ENCODE data around the gene SMLR1. TPM values are rescaled to one million over a fixed set of nuclear protein-coding genes. Genes with fewer than 3 reads are reported as not detected.

Gene SMLR1
- total RNA-seq, 1 donor from 2014 or later, result not detected

DNA sequence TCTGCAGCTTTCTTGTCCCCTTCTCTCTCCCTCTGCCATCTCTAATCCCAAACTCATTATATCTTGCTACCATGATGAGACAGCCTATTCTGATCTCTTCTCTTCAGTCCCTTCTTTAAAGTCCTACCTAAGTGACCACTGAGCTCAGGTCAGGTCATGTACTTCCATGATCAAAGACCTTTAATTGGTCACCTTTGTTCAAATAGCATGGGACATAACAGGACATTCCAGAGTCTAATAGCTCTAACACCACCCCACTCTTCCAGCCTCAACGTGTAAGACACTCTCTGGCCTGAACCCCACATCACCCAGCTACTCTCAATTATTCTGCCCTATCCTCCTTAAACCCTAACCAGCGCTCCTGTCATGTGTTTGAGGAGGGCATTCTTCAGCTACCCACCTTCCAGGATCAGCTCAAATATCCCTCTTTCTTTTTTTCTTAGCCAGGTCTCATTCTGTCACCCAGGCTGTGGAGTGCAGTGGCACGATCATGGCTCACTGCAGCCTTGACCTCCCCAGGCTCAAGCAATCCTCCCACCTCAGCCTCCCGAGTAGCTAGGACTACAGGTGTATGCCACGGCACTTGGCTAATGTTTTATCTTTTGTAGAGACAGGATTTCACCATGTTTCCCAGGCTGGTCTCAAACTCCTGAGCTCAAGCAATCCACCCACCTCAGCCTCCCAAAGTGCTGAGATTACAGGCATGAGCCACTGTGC, 2.1 kb upstream of the SMLR1 start:
- Histone ChIP-seq H3K27ac (ENCODE audit: low read depth, low read length) (no peak overlapping the region), H3K36me3 (ENCODE audit: control insufficient read depth in 3 of 3, insufficient read depth in 3 of 3, low read length in 3 of 3) (no peaks in the 10 kb centered on the region), H3K9me3 (ENCODE audit: control insufficient read depth in 3 of 3, low read length in 3 of 3) (no peaks in the 10 kb centered on the region), H3K27me3 (ENCODE audit: control insufficient read depth in 3 of 3, insufficient read depth in 3 of 3, low read length in 3 of 3) (no peaks in the 10 kb centered on the region), H3K4me1 (ENCODE audit: control insufficient read depth in 3 of 3, insufficient read depth in 3 of 3, low read length in 3 of 3) (no peaks in the 10 kb centered on the region), H3K4me3 (ENCODE audit: low read length in 3 of 3) (no peak overlapping the region), H3K9ac (ENCODE audit: low read depth in 1 of 3, low read length in 3 of 3) (no peak overlapping the region)

DNA sequence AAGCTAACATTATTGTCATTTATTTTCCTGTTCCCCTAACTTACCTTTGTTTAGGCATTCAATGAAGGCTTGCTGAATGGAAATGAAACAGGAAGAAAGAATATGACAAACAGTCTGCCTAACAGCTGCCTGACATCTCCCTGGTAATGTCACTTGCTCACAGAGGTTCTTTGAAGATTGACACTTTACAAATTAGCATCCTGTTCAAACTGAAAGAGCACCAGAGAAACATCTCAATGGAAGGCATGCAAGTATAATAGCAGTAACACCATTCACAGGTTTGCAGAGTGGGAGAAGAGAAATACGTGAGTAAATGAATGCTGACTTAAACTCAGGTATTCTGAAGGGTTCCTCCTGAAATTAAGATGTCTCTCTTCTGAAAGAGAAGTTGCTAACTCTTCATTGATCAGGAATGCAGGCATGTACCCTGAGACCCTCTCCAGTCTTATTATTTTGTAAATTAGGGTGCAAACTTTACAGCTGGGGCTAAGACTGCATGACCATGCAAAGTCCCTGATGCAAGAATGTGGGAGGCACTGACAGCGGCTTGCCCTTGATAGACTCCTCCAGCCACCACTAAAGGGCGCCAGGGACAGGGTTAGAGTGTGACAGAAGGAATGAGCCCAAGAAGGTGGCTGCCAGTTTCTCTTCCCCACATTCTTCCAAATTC, 1.3 kb upstream of the SMLR1 start:
- no peaks in the 10 kb centered on the region for H3K27me3 ChIP-seq (ENCODE audit: control insufficient read depth in 3 of 3, insufficient read depth in 3 of 3, low read length in 3 of 3)
- H3K4me3 ChIP-seq (ENCODE audit: low read length in 3 of 3), result no peak overlapping the region
- no peaks in the 10 kb centered on the region for H3K36me3 ChIP-seq (ENCODE audit: control insufficient read depth in 3 of 3, insufficient read depth in 3 of 3, low read length in 3 of 3)
- no peak overlapping the region for H3K9ac ChIP-seq (ENCODE audit: low read depth in 1 of 3, low read length in 3 of 3)
- H3K9me3 ChIP-seq (ENCODE audit: control insufficient read depth in 3 of 3, low read length in 3 of 3), result no peaks in the 10 kb centered on the region
- H3K4me1 ChIP-seq (ENCODE audit: control insufficient read depth in 3 of 3, insufficient read depth in 3 of 3, low read length in 3 of 3), result no peaks in the 10 kb centered on the region
- H3K27ac ChIP-seq (ENCODE audit: low read depth, low read length), result no peak overlapping the region

DNA sequence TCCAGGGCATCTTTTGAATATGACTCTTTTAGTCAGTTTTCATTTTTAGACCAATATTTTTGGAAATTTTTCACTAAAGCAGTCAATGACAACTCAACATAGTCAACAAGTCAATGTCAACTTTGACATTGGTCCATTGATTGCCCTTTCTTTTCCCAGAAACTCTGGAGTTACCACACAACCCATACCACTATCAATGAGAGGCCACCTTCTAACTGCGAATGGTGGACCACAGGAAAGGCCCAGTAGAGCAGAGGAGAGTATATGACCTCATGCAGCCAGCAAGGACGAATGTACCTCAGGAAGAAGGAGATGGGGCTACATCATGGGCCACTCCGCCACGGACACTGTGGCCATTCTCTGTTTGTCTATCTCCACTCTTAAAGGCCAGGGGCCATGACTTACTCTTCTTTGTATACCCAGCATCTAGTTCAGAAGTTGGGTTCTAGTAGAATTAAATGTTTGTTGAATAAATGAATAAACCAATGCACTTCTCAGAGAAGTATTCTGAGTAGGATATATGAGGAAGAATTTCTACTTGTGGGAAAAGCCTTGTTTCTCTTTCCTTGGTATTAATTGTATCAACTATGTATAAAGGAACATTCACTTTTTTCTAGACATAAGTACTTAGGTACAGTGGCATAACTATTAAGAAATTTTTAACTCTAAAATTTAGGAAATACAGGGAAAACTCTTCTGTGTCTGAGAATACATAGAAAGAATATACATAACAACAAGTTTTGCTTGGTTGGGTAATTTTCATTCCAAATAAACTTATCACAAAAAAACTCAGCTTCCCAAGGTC, 562 bp upstream of the SMLR1 start:
- no peaks in the 10 kb centered on the region for H3K9me3 ChIP-seq (ENCODE audit: control insufficient read depth in 3 of 3, low read length in 3 of 3)
- no peaks in the 10 kb centered on the region for H3K36me3 ChIP-seq (ENCODE audit: control insufficient read depth in 3 of 3, insufficient read depth in 3 of 3, low read length in 3 of 3)
- H3K4me3 ChIP-seq (ENCODE audit: low read length in 3 of 3), result no peak overlapping the region
- no peak overlapping the region for H3K27ac ChIP-seq (ENCODE audit: low read depth, low read length)
- no peaks in the 10 kb centered on the region for H3K4me1 ChIP-seq (ENCODE audit: control insufficient read depth in 3 of 3, insufficient read depth in 3 of 3, low read length in 3 of 3)
- no peaks in the 10 kb centered on the region for H3K27me3 ChIP-seq (ENCODE audit: control insufficient read depth in 3 of 3, insufficient read depth in 3 of 3, low read length in 3 of 3)
- no peak overlapping the region for H3K9ac ChIP-seq (ENCODE audit: low read depth in 1 of 3, low read length in 3 of 3)

DNA sequence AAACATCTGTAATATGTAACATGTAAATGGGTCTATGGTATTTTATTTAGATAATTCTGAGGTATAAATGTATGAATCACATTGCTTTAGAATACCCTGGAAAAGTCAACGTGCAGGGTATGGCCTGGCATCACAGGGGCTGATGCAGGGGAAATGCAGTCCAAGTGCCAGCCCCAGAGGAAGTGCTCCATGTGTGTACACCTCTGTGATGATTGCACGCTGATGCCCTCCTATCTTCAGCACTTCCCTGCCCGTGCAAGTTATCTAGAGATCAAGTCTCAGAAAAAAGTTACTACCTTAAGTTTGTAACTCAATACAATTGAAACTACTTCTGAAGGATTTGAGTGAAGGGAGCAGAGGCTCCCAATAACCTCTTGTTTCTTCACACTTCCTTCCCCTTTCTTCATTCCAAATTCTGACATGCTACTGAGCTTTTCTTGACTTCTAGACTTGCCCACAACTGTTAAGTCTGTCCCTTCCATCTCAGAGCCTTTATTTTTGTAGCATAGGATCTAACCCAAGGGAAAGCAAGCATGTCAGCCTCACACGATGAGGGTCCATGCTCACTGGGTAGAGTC, 2.2 kb downstream of the SMLR1 start:
- no peak overlapping the region for H3K27ac ChIP-seq (ENCODE audit: low read depth, low read length)
- no peaks in the 10 kb centered on the region for H3K4me1 ChIP-seq (ENCODE audit: control insufficient read depth in 3 of 3, insufficient read depth in 3 of 3, low read length in 3 of 3)
- no peaks in the 10 kb centered on the region for H3K36me3 ChIP-seq (ENCODE audit: control insufficient read depth in 3 of 3, insufficient read depth in 3 of 3, low read length in 3 of 3)
- no peak overlapping the region for H3K4me3 ChIP-seq (ENCODE audit: low read length in 3 of 3)
- H3K9me3 ChIP-seq (ENCODE audit: control insufficient read depth in 3 of 3, low read length in 3 of 3), result no peaks in the 10 kb centered on the region
- H3K9ac ChIP-seq (ENCODE audit: low read depth in 1 of 3, low read length in 3 of 3), result no peak overlapping the region
- H3K27me3 ChIP-seq (ENCODE audit: control insufficient read depth in 3 of 3, insufficient read depth in 3 of 3, low read length in 3 of 3), result no peaks in the 10 kb centered on the region

DNA sequence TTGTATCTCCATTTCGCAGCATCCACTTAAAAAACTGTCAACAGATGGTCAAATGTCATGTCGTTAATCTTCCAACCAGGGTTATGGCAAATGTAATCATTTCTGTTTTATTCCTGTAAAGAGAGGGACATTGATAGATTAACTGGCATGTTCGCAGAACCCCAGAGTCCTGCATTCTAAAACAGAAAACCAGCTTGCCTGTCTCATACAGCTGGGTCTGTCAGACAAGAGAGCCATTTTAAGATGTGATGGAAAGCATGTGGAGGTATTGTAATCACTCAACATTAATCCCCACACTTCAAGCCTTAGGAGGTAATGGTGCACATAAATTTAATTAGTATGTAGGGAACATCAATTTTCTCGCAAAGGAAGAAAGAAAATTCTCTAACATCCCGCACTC, 4.4 kb downstream of the SMLR1 start:
- Histone ChIP-seq H3K4me3 (ENCODE audit: low read length in 3 of 3) (no peak overlapping the region), H3K27me3 (ENCODE audit: control insufficient read depth in 3 of 3, insufficient read depth in 3 of 3, low read length in 3 of 3) (no peaks in the 10 kb centered on the region), H3K9me3 (ENCODE audit: control insufficient read depth in 3 of 3, low read length in 3 of 3) (no peaks in the 10 kb centered on the region), H3K4me1 (ENCODE audit: control insufficient read depth in 3 of 3, insufficient read depth in 3 of 3, low read length in 3 of 3) (no peaks in the 10 kb centered on the region), H3K36me3 (ENCODE audit: control insufficient read depth in 3 of 3, insufficient read depth in 3 of 3, low read length in 3 of 3) (no peaks in the 10 kb centered on the region), H3K27ac (ENCODE audit: low read depth, low read length) (no peak overlapping the region), H3K9ac (ENCODE audit: low read depth in 1 of 3, low read length in 3 of 3) (no peak overlapping the region)

DNA sequence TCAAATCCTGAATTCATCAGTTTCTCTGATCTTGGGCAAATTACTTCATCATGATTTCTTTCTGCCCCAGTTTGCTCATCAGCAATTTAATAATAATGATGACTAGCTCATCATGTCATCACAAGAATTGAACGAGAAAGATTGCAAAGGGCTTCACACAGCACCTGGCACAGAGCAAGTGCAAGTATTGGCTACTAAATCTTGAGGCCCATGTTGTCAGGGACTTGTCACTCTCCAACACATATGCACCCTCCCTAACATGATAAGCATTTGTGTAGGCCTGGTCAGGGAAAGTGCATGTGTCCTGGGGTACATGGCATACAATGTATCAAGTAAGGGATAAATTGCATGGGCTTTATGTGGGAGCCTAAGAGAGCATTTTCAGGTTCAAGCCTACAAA, 6.4 kb downstream of the SMLR1 start:
- Histone ChIP-seq H3K4me3 (ENCODE audit: low read length in 3 of 3) (no peak overlapping the region), H3K4me1 (ENCODE audit: control insufficient read depth in 3 of 3, insufficient read depth in 3 of 3, low read length in 3 of 3) (peaks cover 0 to 2% (median 0%) of the 10 kb centered on the region in 3 donors), H3K9me3 (ENCODE audit: control insufficient read depth in 3 of 3, low read length in 3 of 3) (no peaks in the 10 kb centered on the region), H3K36me3 (ENCODE audit: control insufficient read depth in 3 of 3, insufficient read depth in 3 of 3, low read length in 3 of 3) (no peaks in the 10 kb centered on the region), H3K27me3 (ENCODE audit: control insufficient read depth in 3 of 3, insufficient read depth in 3 of 3, low read length in 3 of 3) (no peaks in the 10 kb centered on the region), H3K9ac (ENCODE audit: low read depth in 1 of 3, low read length in 3 of 3) (no peak overlapping the region), H3K27ac (ENCODE audit: low read depth, low read length) (no peak overlapping the region)

DNA sequence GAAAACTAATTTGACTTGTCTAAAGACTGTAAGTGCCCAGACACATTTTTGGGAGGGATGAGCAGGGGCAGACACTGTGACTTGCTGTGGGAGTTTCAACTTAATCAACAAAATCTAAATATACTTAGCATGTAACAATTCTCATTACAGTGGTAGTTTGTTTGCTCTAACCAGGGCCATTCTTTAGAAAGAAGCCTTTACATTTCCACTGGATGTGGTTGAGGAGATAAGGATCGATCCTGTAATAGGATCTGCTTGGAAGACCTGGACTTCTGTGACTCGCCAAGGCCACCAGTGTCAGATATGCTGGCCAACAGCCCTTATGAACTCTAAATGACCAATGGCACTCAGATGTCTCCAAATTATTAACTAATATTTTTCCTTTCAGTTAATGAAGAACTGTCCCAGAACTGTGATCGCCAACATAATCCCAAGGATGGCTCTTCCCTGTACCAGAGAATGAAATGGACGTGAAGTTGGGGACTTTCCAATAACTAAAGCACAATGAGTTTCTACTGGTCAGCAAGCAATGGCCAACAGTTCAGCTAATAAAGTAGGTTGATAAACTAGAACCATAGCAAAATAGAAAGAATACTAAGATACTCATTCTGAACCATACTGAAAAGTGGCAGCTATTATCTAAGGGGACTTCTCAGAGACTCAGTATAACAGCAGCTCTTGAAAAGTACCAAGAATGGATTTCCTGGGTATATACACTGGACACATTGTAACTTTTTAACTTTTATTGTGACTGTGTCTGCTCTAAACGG, 7.5 kb downstream of the SMLR1 start:
- Histone ChIP-seq H3K36me3 (ENCODE audit: control insufficient read depth in 3 of 3, insufficient read depth in 3 of 3, low read length in 3 of 3) (peaks cover 0 to 1% (median 0%) of the 10 kb centered on the region in 3 donors), H3K4me3 (ENCODE audit: low read length in 3 of 3) (no peak overlapping the region), H3K9ac (ENCODE audit: low read depth in 1 of 3, low read length in 3 of 3) (no peak overlapping the region), H3K4me1 (ENCODE audit: control insufficient read depth in 3 of 3, insufficient read depth in 3 of 3, low read length in 3 of 3) (peaks cover 0 to 3% (median 0%) of the 10 kb centered on the region in 3 donors), H3K27me3 (ENCODE audit: control insufficient read depth in 3 of 3, insufficient read depth in 3 of 3, low read length in 3 of 3) (no peaks in the 10 kb centered on the region), H3K27ac (ENCODE audit: low read depth, low read length) (no peak overlapping the region), H3K9me3 (ENCODE audit: control insufficient read depth in 3 of 3, low read length in 3 of 3) (no peaks in the 10 kb centered on the region)

DNA sequence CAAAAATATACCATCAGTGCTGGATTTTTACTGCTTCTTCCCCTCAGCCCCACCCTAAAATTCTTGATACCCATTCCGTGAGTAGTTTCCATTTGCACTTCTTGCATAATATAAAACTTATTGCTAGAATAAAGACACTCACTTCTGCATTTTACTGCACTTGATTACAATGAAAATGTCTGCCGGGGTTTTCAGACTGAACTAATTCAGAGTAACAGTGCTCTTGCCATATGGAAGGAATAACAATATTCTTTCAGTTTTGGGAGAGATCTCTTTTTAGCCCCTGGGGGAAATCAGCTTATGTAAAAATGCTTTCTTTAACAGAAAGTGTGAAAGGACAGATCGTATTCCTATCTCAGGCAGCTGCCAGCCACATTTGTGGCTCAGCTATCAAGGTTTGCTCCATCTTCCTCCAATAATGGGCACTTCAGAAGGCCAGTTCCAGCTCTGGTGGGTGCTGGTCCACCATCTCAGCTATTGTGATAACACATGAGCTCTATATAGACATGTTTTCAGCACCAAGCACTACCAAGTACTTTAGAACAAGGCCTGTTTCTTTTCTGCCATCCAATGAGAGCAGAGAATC, 8.9 kb downstream of the SMLR1 start:
- H3K36me3 ChIP-seq (ENCODE audit: control insufficient read depth in 3 of 3, insufficient read depth in 3 of 3, low read length in 3 of 3), result peaks cover 0 to 2% (median 0%) of the 10 kb centered on the region in 3 donors
- no peaks in the 10 kb centered on the region for H3K9me3 ChIP-seq (ENCODE audit: control insufficient read depth in 3 of 3, low read length in 3 of 3)
- no peak overlapping the region for H3K9ac ChIP-seq (ENCODE audit: low read depth in 1 of 3, low read length in 3 of 3)
- no peaks in the 10 kb centered on the region for H3K27me3 ChIP-seq (ENCODE audit: control insufficient read depth in 3 of 3, insufficient read depth in 3 of 3, low read length in 3 of 3)
- peaks cover 0 to 3% (median 0%) of the 10 kb centered on the region in 3 donors for H3K4me1 ChIP-seq (ENCODE audit: control insufficient read depth in 3 of 3, insufficient read depth in 3 of 3, low read length in 3 of 3)
- no peak overlapping the region for H3K4me3 ChIP-seq (ENCODE audit: low read length in 3 of 3)
- no peak overlapping the region for H3K27ac ChIP-seq (ENCODE audit: low read depth, low read length)

DNA sequence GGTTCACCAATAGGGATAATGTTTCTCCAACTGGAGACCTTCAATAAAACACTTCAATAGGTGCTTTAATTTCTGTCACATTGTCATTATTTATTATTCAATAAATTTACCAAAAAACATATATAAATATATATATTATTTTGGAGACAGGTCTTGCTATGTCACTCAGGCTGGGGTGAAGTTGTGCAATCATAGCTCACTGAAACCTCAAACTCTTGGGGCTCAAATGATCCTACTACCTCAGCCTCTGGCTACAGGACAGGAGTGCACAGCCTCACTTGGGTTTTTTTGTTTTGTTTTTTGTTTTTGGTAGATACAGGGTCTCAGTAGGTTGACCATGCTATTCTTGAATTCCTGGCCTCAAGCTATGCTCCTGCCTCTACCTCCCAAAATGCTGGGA, 9.9 kb downstream of the SMLR1 start:
- Histone ChIP-seq H3K4me3 (ENCODE audit: low read length in 3 of 3) (no peak overlapping the region), H3K4me1 (ENCODE audit: control insufficient read depth in 3 of 3, insufficient read depth in 3 of 3, low read length in 3 of 3) (peaks cover 0 to 3% (median 0%) of the 10 kb centered on the region in 3 donors), H3K27me3 (ENCODE audit: control insufficient read depth in 3 of 3, insufficient read depth in 3 of 3, low read length in 3 of 3) (no peaks in the 10 kb centered on the region), H3K9me3 (ENCODE audit: control insufficient read depth in 3 of 3, low read length in 3 of 3) (no peaks in the 10 kb centered on the region), H3K36me3 (ENCODE audit: control insufficient read depth in 3 of 3, insufficient read depth in 3 of 3, low read length in 3 of 3) (peaks cover 0 to 2% (median 0%) of the 10 kb centered on the region in 3 donors), H3K27ac (ENCODE audit: low read depth, low read length) (no peak overlapping the region), H3K9ac (ENCODE audit: low read depth in 1 of 3, low read length in 3 of 3) (no peak overlapping the region)

All from skeletal muscle tissue (tissue), 4 donors.